Neural crest cell (in vitro differentiated cells): ENCODE measurements around the gene DUSP9. TPM values are rescaled to one million over a fixed set of nuclear protein-coding genes. Genes with fewer than 3 reads are reported as not detected.

Experiments used
- DNase-seq: peaks from one replicate; pipeline ENCODE4 v3.0.0; 2021; ENCODE audit warnings: low read depth, mixed read lengths, low spot score
- H3K27ac Mint-ChIP-seq: one replicate; pipeline ENCODE4 v1.8.0; 2021; ENCODE audit warnings: mild to moderate bottlenecking, mixed read lengths; ENCODE audit not compliant: unreplicated experiment
- H3K27me3 Mint-ChIP-seq: 2 replicates; pipeline ENCODE4 v1.8.0; 2021; ENCODE audit warnings: low read depth, mild to moderate bottlenecking, mixed read lengths
- H3K36me3 Mint-ChIP-seq: 2 replicates; pipeline ENCODE4 v1.8.0; 2021; ENCODE audit warnings: low read depth, mild to moderate bottlenecking, mixed read lengths
- H3K4me1 Mint-ChIP-seq: 2 replicates; pipeline ENCODE4 v1.8.0; 2021; ENCODE audit warnings: mixed read lengths
- H3K4me3 Mint-ChIP-seq: one replicate; pipeline ENCODE4 v1.8.0; 2021; ENCODE audit warnings: mild to moderate bottlenecking, mixed read lengths
- H3K9me3 Mint-ChIP-seq: 2 replicates; pipeline ENCODE4 v1.8.0; 2021; ENCODE audit warnings: mixed read lengths
- CTCF ChIP-seq: fragments of 200-600 bp; sonication (generic); conservative IDR thresholded peaks from 2 replicates; pipeline ENCODE4 v1.5.0; 2021; ENCODE audit warnings: antibody characterized with exemption, mild to moderate bottlenecking
- total RNA-seq: library from RNA; stranded (reverse); gene quantifications from 2 replicates; pipeline ENCODE4 v1.2.1, GENCODE V29; 2021

The DUSP9 gene
- total RNA-seq, 1 donor from 2014 or later: 1.7 TPM

- peaks cover 8% of the 10 kb centered on the region for H3K4me1 Mint-ChIP-seq
- DNase-seq: no peak
- peaks cover 3% of the 10 kb centered on the region for H3K9me3 Mint-ChIP-seq
- peak overlapping the region; percentile 29 for H3K27ac Mint-ChIP-seq
- H3K36me3 Mint-ChIP-seq: peaks cover 9% of the 10 kb centered on the region
- no peak overlapping the region for H3K4me3 Mint-ChIP-seq
- peaks cover 17% of the 10 kb centered on the region for H3K27me3 Mint-ChIP-seq
- no peak for TF ChIP-seq CTCF
These were observed 4.0 kb downstream of the DUSP9 start for GRCh38 chrX:153650959-153651358.

- TF ChIP-seq CTCF: peak; percentile 46
- Mint-ChIP-seq H3K4me3 (no peak overlapping the region), H3K4me1 (peaks cover 8% of the 10 kb centered on the region), H3K27me3 (peaks cover 12% of the 10 kb centered on the region), H3K9me3 (peaks cover 3% of the 10 kb centered on the region), H3K27ac (no peak overlapping the region), H3K36me3 (peaks cover 9% of the 10 kb centered on the region)
- no peak for DNase-seq
These were observed 4.6 kb downstream of the DUSP9 start for GRCh38 chrX:153651540-153652079.

GRCh38 chrX:153653556-153653955, 6.6 kb downstream of the DUSP9 start:
- peaks cover 4% of the 10 kb centered on the region for H3K27me3 Mint-ChIP-seq
- H3K9me3 Mint-ChIP-seq: peaks cover 3% of the 10 kb centered on the region
- no peak overlapping the region for H3K4me3 Mint-ChIP-seq
- peaks cover 8% of the 10 kb centered on the region for H3K4me1 Mint-ChIP-seq
- peaks cover 9% of the 10 kb centered on the region for H3K36me3 Mint-ChIP-seq
- TF ChIP-seq CTCF: no peak
- DNase-seq: no peak
- no peak overlapping the region for H3K27ac Mint-ChIP-seq

GRCh38 chrX:153657161-153657560, 10.2 kb downstream of the DUSP9 start:
- H3K4me1 Mint-ChIP-seq: no peaks in the 10 kb centered on the region
- DNase-seq: no peak
- H3K27ac Mint-ChIP-seq: no peak overlapping the region
- H3K36me3 Mint-ChIP-seq: peaks cover 2% of the 10 kb centered on the region
- peaks cover 3% of the 10 kb centered on the region for H3K9me3 Mint-ChIP-seq
- H3K27me3 Mint-ChIP-seq: peaks cover 24% of the 10 kb centered on the region
- no peak for TF ChIP-seq CTCF
- H3K4me3 Mint-ChIP-seq: no peak overlapping the region

- TF ChIP-seq CTCF: no peak
- no peaks in the 10 kb centered on the region for H3K4me1 Mint-ChIP-seq
- H3K4me3 Mint-ChIP-seq: no peak overlapping the region
- H3K9me3 Mint-ChIP-seq: no peaks in the 10 kb centered on the region
- H3K36me3 Mint-ChIP-seq: no peaks in the 10 kb centered on the region
- no peak for DNase-seq
- H3K27ac Mint-ChIP-seq: no peak overlapping the region
- H3K27me3 Mint-ChIP-seq: peaks cover 36% of the 10 kb centered on the region
These were observed 12.3 kb downstream of the DUSP9 start for GRCh38 chrX:153659268-153659667.
